GM19372 (cell line): Measurements from ENCODE around the gene CCDC93.

Experiments used
- ATAC-seq: cut with Tn5 transposase; IDR thresholded peaks from one replicate; pipeline ENCODE4 v1.9.1; 2021; ENCODE audit warnings: mild to moderate bottlenecking, low read depth, moderate library complexity; ENCODE audit not compliant: unreplicated experiment

Gene CCDC93

DNA sequence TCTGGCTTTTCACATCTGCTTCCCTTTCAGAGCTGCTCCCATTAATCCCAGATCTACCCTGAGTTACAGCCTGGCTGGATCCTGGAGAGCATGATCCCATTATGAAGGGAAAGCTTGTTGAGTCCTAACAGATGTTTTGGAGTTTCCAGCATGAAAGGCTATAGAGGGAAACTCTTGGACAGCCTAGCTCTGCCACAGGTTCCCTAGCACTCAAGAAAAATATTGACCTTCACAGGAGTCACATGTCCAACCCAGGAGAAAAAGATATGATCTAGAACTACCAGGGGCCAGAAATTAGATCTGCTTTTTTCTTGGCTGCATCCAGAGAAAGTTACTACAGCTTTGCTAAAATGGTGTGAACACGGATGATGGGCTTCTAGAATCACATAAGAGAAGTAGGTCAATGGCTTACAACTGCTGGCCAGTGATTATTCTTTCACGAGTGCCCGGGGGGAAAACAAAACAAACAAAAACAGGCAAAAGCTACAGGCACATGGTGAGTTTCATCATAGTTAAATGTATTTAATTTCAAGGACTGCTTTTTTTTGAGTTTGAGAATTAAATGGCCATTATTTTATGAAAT lies 15.9 kb downstream of the CCDC93 start:
- ATAC-seq, result no peak

DNA sequence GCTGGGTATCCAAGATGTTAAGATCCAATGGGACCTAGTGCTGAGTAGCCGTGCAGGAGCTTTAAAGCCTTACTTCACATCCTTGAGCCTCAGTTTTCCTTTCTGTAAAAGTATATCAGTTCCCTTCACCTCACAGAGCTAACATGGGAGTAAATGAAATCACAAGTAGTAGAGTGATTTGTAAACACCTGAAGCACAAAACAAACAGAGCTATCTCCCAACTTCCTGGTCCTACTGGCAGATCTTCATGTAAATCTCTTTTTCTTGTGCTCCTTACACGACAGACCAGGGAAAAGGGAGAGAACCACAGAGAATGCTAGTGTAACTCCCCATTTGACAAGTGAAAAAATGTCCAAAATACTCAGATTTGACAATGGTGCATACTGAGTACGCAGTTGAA lies 17.3 kb downstream of the CCDC93 start:
- no peak for ATAC-seq

DNA sequence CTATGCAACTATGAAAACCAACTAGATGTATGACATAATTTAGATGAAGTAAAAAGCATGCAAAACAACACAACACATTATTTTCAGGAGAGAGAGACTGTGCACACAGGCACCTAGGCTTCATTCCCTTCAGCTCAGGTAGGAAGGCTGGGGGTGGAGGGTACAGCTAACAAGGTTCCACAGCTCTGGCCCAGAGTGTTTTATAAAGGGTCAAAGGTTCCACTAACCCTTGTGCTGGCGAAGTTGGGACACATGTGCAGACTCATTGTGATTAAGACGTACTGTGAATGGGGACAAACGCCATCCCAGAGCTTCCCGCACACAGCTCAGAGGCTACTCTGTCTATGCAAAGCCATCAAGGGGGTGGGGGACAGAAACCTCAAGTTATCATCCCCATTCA lies 19.1 kb downstream of the CCDC93 start:
- no peak for ATAC-seq

DNA sequence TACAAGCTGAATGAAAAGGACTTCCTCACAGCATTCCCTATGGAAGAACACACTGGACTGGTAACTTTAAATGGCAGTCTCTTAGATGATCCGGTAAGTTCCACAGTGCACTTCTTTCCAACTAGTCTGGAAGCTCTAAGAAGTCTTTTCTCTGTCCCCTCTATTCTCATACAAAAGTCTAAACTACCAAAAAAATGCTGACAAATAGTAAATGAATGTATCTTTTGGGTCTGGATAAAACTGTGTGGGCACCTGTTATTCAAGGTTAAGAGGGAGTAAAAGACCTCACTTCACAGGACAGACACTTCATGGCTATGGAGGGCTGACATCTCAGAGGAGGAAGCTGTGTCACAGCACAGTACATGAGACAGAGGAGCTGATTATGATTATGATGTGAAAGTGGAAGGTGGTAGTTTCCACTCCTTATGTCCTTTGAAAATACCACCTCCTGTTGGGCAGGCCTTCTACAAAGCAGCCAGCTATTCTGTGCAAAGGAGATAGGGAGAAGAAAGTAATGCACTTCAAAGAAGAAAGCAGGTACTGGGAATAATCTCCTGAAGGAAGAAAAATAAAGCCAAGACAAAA lies 23.9 kb downstream of the CCDC93 start:
- no peak for ATAC-seq

DNA sequence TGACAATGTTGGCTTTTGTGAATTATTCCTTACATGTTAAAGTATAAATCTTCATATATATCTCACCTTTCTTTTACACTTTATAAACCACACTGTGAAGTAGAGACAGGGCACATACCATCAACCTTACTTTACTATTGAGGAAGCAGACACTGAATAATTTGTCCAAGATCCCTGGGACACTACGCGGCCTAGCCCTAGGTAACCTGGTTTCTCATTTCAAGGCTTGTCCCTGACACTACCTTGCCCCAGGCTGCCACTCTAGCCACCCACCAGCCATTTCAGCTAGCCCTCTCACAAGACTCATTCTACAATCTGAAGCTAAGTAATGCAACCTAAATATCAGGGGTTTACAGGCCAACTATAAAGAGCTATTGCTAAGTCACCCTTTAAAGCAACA lies 26.7 kb downstream of the CCDC93 start:
- no peak for ATAC-seq

DNA sequence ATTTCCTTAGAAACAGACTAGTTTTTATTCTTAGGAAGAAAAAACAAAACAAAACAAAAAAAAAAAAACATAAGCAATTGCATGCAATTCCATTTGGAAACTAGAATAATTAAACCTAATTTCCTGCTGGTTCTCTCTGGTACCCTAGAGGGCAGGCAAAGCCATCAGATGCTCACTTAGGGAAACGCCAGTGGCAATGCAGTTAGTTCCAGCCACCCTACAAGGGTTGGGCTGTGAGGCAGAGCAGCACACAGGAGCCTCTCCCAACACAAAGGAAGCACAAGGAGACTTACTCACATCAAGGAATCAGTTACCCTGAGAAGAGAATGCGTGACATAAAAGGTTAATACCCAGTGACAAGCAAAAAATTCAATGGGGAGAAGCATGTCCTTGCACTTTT lies 28.8 kb downstream of the CCDC93 start:
- ATAC-seq, result no peak

DNA sequence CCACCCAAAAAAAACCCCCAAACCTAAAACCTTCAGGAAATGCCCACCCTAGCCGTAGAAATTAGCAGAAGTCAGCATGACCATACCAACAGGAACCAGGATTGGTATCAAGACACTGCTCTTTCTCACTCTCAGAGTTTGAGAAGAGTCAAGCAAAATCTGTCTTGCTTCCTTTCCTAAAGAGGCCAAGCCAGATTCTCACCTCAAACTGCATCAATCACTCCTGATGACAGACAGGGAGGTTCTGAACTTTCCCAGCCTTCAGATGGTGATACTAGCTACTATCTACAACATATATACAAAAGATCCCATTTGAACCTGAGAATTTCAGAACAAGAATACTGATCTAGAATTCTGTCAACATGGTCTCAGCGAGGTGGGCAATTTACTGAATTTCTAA lies 29.7 kb downstream of the CCDC93 start:
- ATAC-seq, result no peak

DNA sequence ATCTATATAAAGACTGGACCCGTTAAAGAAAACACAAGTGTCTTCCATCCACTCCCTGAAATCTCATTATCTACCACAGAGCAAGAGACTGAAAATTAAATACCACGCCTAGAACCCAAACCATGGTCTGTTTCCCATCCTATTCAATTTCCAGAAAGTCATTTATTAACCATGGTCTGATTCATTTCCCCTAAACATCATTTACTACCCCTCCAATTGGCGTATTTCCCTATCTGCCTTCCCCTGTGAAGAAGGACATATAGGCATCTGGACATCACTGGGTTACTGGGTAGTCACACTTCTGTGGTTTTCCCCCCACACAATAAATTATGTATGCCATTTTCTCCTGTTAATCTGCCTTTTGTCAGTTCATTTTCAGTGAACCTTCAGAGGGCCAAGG lies 30.8 kb downstream of the CCDC93 start:
- no peak for ATAC-seq

DNA sequence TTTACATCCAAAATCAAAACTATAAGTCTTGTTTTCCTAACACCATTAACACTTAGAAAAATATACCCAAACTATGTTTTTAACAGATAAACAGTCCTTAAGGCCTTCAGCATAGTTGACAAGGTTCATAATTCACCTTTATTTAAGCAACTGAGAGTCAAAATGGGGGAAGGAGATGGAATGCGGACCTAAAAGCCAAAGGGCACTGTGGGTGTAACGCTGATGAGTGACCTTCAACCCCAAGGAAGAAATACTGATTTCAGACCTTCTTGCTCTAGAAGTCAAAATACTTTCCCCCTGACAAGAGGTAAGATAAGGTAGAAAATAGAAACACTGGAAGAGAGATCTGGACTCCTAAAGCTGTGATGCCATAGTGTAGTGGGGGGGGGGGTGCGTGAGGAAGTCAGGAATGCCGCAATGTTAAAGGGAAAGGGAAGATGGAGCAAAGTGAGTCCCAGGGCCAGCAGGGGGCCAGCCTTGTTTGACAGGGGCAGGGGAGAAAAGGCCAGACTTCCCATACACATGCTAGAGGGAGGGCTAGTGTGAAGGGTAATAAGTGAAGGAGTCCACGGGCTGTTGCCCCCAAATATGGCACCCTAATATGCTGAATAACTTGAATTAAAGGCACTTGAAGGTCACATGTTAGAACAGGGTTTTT lies 31.4 kb downstream of the CCDC93 start:
- ATAC-seq, result no peak

DNA sequence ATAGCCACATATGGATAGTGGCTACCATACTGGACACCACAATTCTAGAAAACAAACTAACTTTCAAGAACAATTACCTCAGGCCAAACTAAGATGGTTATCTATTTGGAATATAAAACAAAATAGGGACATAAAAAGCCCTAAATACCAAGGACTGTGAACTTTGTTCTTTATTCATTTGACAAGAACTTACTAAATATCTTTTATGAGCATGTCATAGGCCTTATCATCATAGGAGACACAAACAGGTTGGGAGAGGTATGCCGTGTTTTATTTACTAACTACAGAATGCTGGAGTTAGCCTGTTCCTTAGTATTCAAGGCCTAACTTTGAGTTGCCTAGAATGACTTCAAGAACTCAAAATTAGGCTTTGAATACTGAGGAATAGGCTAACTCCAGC lies 32.1 kb downstream of the CCDC93 start:
- ATAC-seq, result no peak

DNA sequence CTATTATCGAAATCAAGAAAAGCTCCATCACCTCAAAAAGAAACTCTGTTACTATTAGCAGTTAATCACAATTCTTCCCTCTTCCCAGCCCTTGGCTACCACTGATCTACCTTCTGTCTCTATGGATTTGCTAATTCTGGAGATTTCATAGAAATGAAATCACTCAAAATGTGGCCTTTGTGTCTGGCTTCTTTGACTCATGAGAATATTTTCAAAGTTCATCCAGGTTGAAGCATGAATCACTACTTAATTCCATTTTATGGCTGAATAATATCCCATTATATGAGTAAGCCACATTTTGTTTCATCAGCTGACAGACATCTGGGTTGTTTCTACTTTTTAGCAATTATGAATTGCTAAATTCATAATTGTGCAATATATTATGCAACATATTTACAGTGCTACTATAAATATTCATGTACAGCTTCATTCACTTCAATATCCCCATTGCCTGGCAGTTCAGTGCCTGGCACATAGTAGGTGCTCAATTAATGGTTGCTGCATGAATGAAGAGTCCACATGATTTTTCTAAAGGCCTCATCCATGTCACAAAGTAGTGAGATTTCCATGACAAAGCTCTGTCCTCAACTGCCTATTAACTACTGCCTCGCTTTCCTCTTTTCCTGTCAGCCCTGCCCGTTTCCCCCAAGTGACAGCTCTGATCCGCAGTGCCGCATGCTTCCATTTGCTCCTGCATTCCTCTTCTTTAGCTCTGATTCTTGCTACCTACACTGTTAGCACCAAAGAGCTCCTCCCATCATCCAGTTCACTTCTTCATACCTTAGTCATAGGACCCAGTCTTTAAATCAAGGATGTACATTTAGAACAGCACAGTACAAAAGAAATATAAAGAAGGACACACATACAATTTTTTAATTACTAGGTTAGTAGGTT lies 32.8 kb downstream of the CCDC93 start:
- no peak for ATAC-seq

DNA sequence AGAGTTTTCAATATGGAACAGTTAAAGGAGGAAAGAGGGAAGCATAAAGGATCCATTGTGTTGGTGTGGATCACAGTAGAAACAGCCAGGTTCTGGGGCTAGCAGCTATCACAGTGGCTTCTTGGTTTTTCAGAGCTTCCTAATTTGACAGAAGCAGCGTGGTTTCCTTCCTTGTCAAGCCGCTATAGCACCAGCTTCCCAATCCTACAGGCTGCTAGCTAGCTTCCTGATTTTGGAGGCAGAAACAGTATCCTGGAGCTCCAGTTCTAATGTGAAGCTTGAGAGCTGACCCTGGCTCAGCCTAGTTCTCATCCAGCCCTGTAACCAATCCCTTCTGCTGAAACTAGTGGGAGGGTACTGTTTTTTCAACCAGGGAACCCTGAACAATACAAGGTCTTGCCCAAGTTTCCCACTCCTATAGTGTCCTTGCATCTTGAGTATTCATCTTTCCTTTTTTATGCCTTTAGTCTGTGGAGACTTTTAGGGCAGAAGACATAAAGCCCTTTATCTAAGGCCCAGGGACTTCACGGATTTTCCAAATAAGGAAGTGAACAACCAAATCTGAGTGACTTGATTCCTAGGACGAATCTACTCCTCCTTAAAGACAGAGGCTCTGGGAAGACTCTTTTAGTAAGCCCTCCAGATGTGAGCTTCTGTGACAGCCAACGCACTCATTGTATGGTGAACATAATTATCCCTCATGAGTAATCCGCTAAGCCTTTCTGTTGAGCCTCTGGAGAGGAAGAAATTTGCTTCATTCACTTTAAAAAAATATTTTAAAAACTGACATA lies 33.8 kb downstream of the CCDC93 start:
- no peak for ATAC-seq

DNA sequence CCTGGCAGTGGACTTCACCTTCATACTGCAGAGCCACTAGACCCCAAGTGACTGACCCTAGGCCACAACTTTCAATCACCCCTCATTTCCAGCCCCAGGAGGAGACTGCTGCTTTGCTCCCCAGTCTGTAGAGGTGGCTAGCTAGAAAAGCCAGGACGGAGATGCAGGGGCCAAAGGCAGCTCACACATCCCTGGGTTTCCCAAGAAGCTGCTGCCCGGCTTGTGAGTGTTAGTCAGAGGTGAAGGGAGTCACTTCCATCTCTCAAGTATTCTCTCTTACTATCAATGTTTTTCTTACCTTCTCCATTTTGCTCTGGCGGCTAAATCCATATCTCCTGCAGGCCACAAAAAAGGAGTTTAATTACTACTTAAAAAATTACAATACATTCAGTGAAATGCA lies 36.2 kb downstream of the CCDC93 start:
- no peak for ATAC-seq

DNA sequence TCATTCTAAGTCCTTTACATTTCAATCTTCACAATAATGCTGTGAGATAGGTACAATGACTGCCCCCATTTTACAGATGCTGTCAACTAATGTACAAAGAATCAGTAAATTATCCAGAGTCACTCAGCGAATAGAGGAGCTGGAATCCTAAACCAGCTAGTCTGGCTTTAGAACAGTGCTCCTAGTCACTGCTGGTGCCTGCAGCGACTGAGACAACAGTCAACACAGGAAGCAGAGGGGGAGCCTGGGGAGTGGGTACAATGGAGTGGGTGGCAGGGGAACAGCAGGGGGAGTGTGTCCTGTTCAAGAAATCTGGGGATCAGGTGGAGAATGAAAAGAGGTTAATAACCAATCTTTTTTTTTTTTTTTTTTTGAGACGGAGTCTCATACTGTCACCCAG lies 37.3 kb downstream of the CCDC93 start:
- ATAC-seq, result no peak

DNA sequence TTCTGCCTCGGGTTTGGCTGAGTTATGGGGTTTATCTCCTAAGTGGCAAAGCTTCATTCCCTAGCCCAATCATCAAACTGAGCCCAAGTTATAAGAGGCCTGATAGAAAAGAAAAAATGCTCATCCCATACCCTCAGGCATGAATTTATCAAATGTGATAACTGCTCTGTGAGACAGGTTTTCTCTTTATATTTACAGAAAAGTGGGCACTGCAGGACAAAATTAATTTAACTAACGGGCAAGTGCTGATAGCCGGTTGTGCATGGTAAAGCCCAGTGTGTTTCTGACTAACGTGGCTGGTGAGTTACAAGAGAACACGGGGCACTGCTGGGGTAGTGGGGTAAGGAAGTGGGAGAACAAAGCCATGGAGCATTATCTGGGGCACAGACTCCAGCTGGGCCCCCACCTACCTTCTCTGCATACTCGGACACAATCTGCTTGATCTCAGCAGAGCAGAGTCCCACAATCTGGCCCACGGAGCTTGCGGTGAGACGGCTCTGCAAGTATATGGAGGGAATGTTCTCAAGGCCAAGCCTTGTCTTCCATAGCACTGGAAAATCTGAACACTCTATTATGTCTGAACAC lies 40.3 kb downstream of the CCDC93 start:
- no peak for ATAC-seq

DNA sequence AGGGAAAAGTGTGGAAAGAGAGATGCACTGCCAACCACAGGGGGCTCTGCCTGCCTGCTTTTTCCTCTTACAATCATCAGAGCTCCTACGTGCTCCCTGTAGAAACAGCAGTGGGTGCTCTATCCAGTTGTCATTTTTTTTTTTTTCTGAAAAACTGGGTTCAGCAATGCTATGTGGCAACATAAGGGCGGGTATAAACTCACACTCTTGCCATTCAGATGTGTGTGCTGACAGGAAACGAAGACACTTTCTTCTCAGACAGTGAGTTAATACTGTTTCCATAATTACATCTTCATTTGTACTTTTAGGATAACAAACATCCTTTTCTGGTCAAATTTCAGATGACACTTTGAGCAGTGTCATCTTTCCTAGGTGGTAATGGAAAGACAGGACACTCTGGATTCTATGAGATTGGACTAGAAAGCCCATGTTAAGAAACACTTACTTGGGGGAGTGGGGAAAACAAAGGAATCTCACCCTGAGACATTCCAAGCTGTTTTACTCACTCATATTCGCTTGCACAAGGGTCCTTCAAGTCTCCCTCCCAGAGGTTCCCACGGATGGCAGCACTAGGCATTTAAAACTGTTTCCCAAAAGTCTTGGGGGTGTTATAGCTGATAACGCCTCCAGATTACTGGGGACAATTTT lies 41.3 kb downstream of the CCDC93 start:
- no peak for ATAC-seq

DNA sequence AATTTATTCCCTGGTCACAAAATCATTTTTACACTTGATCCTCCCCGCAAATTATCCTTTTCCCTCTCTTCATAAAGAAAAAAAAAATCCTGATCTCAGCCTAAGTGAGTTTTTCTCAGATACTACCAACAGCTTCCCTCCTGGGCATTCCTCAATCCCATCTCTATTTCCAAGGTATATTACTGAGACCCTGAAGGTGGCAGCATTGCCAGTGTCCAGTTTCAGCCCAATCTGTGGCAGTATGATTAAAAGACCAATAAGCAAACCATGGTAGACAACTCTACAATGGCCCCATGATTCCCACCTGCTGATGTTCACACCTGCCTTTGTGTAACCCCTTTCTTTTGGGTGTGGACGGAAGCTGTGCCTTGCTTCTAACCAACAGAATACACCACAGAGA lies 45.1 kb downstream of the CCDC93 start:
- no peak for ATAC-seq

DNA sequence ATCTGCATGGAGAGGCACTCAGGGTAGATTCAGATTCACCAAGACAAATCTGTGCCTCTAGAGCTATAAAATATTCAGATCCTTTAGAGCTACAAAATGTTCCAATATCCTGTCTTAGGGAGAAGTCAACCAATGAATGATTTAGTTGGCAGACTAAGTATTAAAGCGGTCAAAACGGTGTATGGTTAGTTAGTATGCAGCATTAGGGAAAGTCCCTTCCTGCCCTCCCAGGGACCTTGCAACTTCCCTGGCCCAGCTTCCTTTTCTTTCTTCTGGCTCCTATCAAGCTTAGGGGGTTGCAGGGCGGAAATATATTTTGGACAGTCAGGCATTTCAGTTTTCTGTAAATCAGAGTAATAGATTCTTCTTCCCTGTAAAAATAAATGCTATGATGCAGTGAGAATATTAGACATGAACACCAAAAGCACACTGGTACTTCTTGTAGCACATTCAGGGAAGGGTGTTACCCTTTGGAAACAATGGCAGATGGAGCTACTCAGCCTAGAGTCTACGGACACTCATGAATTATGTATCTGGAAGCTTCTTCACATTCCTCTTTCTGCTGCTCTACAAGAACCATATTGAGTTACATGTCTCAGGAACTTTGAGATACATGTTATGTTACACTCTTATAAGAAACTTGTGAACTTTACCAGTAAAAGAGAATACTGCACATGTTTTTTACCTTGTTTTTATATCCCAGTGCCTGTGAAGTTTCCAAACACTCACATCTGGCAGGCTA lies 45.7 kb downstream of the CCDC93 start:
- ATAC-seq, result no peak

DNA sequence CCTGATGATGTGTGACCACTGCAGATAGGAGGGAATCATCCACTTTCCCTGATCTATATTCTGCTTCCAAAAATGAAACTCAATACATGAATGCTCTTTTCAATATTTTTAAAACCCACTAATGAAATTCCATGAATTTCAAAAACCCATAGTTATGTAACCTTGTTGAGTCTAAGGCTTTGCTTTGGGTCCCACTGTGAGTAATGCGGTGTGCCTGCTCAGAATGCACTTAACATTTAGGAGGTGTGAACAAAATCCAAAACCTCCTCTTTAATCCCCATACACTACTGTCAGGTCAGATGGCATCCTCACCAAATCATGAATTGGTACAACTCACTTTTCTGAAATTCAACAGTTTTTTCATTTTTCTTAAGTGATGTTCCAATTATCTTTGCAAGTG lies 50.4 kb downstream of the CCDC93 start:
- ATAC-seq, result no peak
